OCI-LY1 (cell line): Measurements from ENCODE around the gene FBLIM1.

ENCODE experiments used
- H2AFZ ChIP-seq: fragments of 200-600 bp; sonication (generic), shearing (Covaris generic); 2 replicates; pipeline ENCODE4 v1.6.0; 2014; ENCODE audit warnings: antibody characterized with exemption, mild to moderate bottlenecking, low read length
- H3F3A ChIP-seq: fragments of 200-600 bp; sonication (generic), shearing (Covaris generic); 2 replicates; pipeline ENCODE4 v1.6.0; 2014; ENCODE audit warnings: mild to moderate bottlenecking, antibody characterized with exemption, low read length, moderate library complexity; ENCODE audit not compliant: insufficient read depth
- H3K27ac ChIP-seq: fragments of 200-600 bp; sonication (generic); 2 replicates; pipeline ENCODE4 v1.5.1; 2014; ENCODE audit warnings: low read length, mixed run types, mild to moderate bottlenecking, low read depth; ENCODE audit not compliant: poor library complexity, severe bottlenecking
- H3K27me3 ChIP-seq: fragments of 200-600 bp; sonication (generic); 2 replicates; pipeline ENCODE4 v1.6.0; 2014; ENCODE audit warnings: antibody characterized with exemption, mild to moderate bottlenecking, low read length, moderate library complexity; ENCODE audit not compliant: insufficient read depth
- H3K36me3 ChIP-seq: fragments of 200-600 bp; sonication (generic); 2 replicates; pipeline ENCODE4 v1.6.1; 2014; ENCODE audit warnings: mild to moderate bottlenecking, antibody characterized with exemption, low read length, moderate library complexity, mixed read lengths; ENCODE audit not compliant: insufficient read depth
- H3K4me1 ChIP-seq: fragments of 200-600 bp; sonication (generic); 2 replicates; pipeline ENCODE4 v1.5.1; 2014; ENCODE audit warnings: mild to moderate bottlenecking, low read length, moderate library complexity; ENCODE audit not compliant: insufficient read depth, severe bottlenecking
- H3K4me2 ChIP-seq: fragments of 200-600 bp; sonication (generic), shearing (Covaris generic); 2 replicates; pipeline ENCODE4 v1.6.1; 2014; ENCODE audit warnings: low read length
- H3K4me3 ChIP-seq: fragments of 200-600 bp; sonication (generic); 2 replicates; pipeline ENCODE4 v1.5.1; 2014; ENCODE audit warnings: low read length, low read depth, mild to moderate bottlenecking, mixed read lengths; ENCODE audit not compliant: poor library complexity, severe bottlenecking
- H3K79me2 ChIP-seq: fragments of 200-600 bp; shearing (Covaris generic); 2 replicates; pipeline ENCODE4 v1.6.1; 2016; ENCODE audit warnings: mixed run types, low read length, mixed read lengths; ENCODE audit not compliant: insufficient read depth
- H3K9ac ChIP-seq: fragments of 200-600 bp; sonication (generic), shearing (Covaris generic); 2 replicates; pipeline ENCODE4 v1.6.1; 2014; ENCODE audit warnings: mild to moderate bottlenecking, low read length, mixed read lengths
- H3K9me2 ChIP-seq: fragments of 200-600 bp; sonication (generic), shearing (Covaris generic); 2 replicates; pipeline ENCODE4 v1.6.1; 2014; ENCODE audit warnings: low read depth, mild to moderate bottlenecking, low read length, mixed read lengths
- H3K9me3 ChIP-seq: fragments of 200-600 bp; shearing (Covaris generic); 2 replicates; pipeline ENCODE4 v1.6.1; 2014; ENCODE audit warnings: low read length, mixed read lengths
- H4K20me1 ChIP-seq: fragments of 200-600 bp; sonication (generic), shearing (Covaris generic); 2 replicates; pipeline ENCODE4 v1.6.0; 2016; ENCODE audit warnings: mild to moderate bottlenecking, low read length; ENCODE audit not compliant: insufficient read depth
- CTCF ChIP-seq: fragments of 200-600 bp; sonication (generic), shearing (Covaris generic); IDR thresholded peaks from 2 replicates; pipeline ENCODE4 v1.5.1; 2017; ENCODE audit warnings: mild to moderate bottlenecking, antibody characterized with exemption, low read length, moderate library complexity, mixed read lengths
- EZH2 ChIP-seq: fragments of 200-600 bp; sonication (generic), shearing (Covaris generic); IDR thresholded peaks from 2 replicates; pipeline ENCODE4 v1.8.0; 2017; ENCODE audit warnings: borderline replicate concordance, mixed run types, mild to moderate bottlenecking, antibody characterized with exemption, low read length, moderate library complexity, mixed read lengths

Gene FBLIM1

DNA sequence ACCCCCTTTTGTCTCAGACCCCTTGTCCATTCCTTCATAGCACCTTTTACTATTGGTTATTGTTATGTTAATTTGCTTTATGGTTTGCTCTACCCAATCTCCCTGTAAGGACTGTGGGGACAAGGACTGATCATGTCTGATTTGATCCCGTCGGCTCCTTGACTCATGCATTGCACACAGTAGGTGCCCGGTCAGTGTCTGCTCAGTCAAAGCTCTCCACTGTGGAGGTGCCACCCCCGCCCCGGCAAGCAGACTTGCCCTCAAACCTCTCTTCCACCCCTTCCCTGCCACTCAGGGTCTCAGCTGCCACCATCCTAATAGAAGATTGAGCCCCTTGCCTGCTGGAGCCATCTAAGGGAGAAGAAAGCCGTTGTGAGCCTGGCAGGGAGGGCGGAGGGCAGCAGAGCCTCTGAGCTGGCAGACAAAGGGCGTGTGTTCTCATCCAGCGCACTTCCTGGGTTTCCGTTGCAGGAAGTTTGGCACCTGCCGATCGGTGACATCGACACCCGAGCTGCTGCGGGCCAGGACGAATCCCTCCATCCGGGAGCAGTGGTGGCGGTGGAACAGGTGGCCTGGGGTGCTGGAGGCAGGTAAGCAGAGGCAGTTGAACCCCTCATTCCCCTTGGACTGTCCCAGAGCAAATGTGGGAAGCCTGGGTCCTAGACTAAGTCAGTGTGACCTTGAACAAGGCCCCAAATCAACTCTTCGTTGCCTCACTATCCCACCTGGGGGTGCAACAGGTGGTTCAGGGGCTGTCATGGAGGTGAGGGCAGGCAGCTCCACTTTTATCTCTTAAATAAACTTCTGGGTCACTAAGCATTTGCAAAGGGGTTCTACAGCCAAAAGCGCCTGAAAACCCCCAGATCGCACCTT, 2.2 kb upstream of the FBLIM1 start:
- no peaks in the 10 kb centered on the region for H3K9me3 ChIP-seq
- no peak overlapping the region for H3K9ac ChIP-seq
- no peaks in the 10 kb centered on the region for H3K4me1 ChIP-seq
- no peak overlapping the region for H3K27ac ChIP-seq
- H3K4me3 ChIP-seq, result no peak overlapping the region
- TF ChIP-seq EZH2 (no peak), CTCF (no peak)
- H4K20me1 ChIP-seq, result no peaks in the 10 kb centered on the region
- H3F3A ChIP-seq, result no peaks in the 10 kb centered on the region
- no peak overlapping the region for H3K4me2 ChIP-seq
- H3K27me3 ChIP-seq, result peaks cover 6% of the 10 kb centered on the region; the same call in 1 of the 2 replicates
- no peaks in the 10 kb centered on the region for H3K36me3 ChIP-seq
- H2AFZ ChIP-seq, result no peak overlapping the region
- no peaks in the 10 kb centered on the region for H3K79me2 ChIP-seq
- no peaks in the 10 kb centered on the region for H3K9me2 ChIP-seq

GRCh38 chr1:15757016-15757543, 1.5 kb upstream of the FBLIM1 start:
- no peaks in the 10 kb centered on the region for H3K79me2 ChIP-seq
- H3K9ac ChIP-seq, result no peak overlapping the region
- no peaks in the 10 kb centered on the region for H3F3A ChIP-seq
- no peaks in the 10 kb centered on the region for H3K9me2 ChIP-seq
- no peaks in the 10 kb centered on the region for H3K4me1 ChIP-seq
- H3K9me3 ChIP-seq, result no peaks in the 10 kb centered on the region
- no peak overlapping the region for H3K27ac ChIP-seq
- H2AFZ ChIP-seq, result no peak overlapping the region
- peaks cover 3% of the 10 kb centered on the region; the same call in 1 of the 2 replicates for H3K27me3 ChIP-seq
- no peaks in the 10 kb centered on the region for H3K36me3 ChIP-seq
- TF ChIP-seq CTCF, result no peak
- no peak for TF ChIP-seq EZH2
- H4K20me1 ChIP-seq, result no peaks in the 10 kb centered on the region
- no peak overlapping the region for H3K4me3 ChIP-seq
- H3K4me2 ChIP-seq, result no peak overlapping the region

DNA sequence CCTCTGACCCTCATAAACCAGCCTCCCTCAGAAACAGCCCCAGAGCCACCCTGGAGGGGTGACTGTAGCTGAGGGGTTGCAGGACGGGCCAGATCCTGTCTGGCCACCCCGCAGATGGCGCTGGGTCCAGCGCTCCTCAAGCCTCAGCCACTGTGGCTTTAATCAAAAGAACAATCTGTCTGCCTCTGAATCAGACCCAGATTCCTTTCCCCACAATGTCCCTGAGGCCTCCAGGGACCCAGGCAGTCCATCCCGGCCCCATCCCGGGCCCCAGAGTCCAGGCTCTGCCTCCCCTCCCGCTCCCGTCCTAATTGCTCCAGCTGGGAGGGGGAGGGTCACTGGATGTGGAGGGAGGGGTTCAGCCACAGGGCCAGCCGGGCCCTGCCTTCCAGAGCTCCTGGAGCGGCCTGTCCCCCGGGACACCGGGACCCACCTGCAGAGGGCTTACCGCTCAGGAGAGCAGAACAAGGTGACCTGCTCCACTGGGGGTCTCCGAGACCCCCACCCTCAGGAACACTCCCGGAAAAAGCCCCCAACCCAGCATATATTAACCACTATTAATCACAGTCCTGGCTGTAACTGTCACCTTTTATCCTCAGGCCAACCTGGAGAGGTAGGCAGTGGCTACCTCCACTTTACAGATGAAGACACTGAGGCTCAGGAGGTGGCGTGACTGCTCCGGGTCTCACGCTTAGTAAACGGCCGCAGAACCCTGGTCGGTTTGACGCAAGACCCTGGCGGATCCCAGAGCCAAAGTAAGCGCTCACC, 836 bp upstream of the FBLIM1 start:
- no peak for TF ChIP-seq EZH2
- no peak for TF ChIP-seq CTCF
- no peak overlapping the region for H3K4me3 ChIP-seq
- H3K36me3 ChIP-seq, result no peaks in the 10 kb centered on the region
- no peaks in the 10 kb centered on the region for H3K9me3 ChIP-seq
- no peak overlapping the region for H3K4me2 ChIP-seq
- no peaks in the 10 kb centered on the region for H4K20me1 ChIP-seq
- no peaks in the 10 kb centered on the region for H3K9me2 ChIP-seq
- H3K79me2 ChIP-seq, result no peaks in the 10 kb centered on the region
- peaks cover 3% of the 10 kb centered on the region; the same call in 1 of the 2 replicates for H3K27me3 ChIP-seq
- no peak overlapping the region for H3K9ac ChIP-seq
- H3F3A ChIP-seq, result no peaks in the 10 kb centered on the region
- no peak overlapping the region for H2AFZ ChIP-seq
- H3K27ac ChIP-seq, result no peak overlapping the region
- no peaks in the 10 kb centered on the region for H3K4me1 ChIP-seq
